ENCODE results near the gene C8B.

Gene C8B

DNA sequence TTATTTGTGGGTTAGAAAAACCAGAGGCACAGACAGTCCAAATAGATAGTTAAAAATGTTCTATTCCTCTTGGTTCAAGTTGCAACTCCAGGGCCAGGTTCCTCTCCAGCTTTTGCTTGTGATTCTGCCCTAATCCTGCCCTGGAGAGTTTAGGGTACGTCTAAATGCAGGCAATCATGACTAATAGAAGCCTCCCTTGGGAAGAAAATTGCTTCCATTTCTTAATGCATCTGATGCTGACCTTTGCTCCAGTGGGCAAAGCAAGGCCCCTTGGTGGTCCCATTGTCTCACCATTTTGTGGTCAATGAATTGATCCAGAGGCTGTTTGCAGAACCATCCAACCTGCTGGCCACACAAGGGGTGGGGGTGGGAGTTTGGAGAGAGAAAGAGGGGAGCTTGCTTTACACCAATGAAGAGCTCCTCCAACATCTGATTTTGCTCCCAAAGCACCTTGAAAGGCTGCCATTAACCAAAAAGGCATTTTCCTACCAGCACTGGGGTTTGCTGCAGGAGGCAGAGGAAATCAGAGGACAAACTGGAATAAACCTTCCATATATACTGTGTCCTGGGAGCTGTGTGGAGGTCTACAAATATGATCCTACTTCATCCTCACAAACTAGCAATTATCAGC is 31.3 kb downstream of the C8B start:
- in situ Hi-C loops (cut with MboI; ENCODE audit: low sequenced_read_pairs), result no loop called here

DNA sequence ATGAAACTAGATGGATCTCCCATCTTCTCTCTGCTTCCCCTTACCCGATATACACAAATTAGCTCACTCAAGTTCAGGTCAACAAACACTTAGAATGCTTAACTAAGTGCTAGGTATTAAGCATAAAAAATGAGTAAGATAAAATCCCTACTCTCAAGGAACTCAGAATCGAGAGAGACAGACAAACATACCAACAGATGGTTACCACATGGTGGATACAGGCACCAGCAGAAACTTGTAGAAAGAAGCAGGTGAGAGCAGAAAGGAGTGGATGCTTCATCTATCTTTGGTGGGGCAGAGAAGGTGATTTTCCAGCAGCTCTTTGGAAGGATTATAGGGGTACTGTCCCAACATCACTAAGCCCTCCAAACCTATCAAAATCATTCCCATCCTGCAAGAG is 32.2 kb downstream of the C8B start:
- in situ Hi-C loops (cut with MboI; ENCODE audit: low sequenced_read_pairs), result no loop called here

DNA sequence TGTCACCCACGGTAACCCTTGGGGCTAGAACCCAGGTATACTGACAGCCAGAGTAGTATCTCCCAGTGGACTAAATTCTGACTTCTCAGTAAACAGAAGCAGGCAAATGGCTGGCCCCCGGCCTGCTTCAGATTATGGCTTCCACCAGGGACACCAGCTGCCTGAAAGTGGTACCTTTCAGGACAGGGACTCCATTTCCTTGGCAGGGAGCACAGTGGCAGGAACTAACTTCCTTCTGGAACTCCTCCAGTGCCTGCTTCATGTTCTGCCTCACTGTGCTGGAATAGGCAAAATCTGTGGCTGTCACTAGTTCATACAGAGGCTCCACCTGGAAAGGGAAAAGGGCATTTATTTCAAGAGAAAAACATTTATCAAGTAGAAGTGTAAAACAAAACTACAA is 32.7 kb downstream of the C8B start:
- in situ Hi-C loops (cut with MboI; ENCODE audit: low sequenced_read_pairs), result no loop called here

- in situ Hi-C loops (cut with MboI; ENCODE audit: low sequenced_read_pairs), result no loop called here
Observed at GRCh38 chr1:56931686-56932085, 34.1 kb downstream of the C8B start.

DNA sequence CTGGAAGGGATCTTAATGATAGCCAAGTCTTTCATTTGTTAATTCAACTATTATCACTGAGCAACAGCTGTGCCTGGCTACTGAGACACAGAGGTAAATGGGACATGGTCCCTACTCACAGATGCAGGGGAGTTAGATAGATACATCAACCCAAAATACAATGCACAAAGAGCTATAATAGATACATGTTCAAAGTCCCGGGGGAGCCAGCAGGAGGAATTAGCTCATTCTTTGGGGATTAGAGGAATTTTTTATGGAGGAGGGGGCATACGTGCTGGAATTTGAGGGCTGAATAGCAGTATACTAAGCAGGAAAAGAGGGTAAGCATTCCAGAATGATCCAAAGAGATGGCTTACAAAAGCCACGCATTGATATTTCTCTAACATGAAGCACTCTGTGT is 34.6 kb downstream of the C8B start:
- in situ Hi-C loops (cut with MboI; ENCODE audit: low sequenced_read_pairs), result no loop called here

- in situ Hi-C loops (cut with MboI; ENCODE audit: low sequenced_read_pairs), result no loop called here
Observed at GRCh38 chr1:56929492-56929891, 36.3 kb downstream of the C8B start.

DNA sequence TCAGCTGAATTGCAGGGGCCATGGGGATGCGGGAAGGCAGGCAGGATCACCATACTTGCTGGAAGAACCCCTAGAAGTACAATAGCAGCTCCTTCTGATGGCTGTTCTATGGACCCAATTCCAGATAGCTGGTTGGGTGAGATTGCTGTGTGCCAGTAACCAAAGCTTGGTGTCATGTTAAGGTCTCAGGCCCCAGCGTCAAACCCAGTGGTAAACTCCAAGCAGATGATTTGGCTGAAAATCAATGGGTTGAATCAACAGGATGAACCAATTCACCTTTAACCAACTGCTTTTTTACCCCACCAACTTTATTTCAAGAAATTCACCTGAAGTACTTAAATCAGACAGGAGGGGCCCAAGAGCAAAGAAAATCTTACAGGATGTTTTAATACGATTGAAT is 37.8 kb downstream of the C8B start:
- in situ Hi-C loops (cut with MboI; ENCODE audit: low sequenced_read_pairs), result no loop called here

DNA sequence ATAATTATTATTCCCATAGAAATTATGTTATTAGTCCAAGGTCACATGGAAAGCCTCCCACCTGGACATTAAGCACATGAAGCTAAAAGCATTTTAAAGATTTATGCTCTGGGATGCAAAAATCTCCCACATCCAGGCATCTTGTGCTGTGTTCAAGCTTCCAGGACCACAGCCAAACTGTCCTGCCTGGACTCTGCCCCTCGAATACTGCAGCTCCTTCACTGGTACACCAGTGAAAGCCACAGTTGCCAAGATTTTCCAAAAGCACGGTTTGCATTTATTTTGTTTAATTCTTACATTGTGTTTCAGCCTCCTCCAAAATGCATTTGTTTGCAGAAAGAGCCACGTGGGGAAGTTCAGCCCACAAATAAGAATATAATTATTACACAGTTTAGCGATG is 38.6 kb downstream of the C8B start:
- in situ Hi-C loops (cut with MboI; ENCODE audit: low sequenced_read_pairs), result no loop called here

DNA sequence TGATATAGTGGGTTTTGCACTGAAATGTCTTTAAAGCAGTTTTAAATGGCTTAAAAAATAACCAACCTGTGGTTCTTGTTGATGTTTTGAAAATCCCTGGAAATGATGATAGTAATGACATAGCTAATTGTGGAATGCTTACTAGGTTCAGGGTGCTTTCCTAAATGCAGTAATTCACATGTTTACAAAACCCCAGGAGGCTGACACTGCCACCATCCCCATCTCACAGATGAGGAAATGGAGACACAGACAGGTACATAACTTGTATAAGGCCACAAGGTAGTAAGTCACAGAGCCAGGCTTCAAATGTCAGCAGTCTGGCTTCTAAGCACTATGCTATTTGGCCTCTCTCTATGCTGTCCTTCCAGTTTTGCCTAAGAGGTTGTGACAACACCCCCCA is 40.6 kb downstream of the C8B start:
- in situ Hi-C loops (cut with MboI; ENCODE audit: low sequenced_read_pairs), result no loop called here

GRCh38 chr1:56924116-56924515 is 41.7 kb downstream of the C8B start:
- in situ Hi-C loops (cut with MboI; ENCODE audit: low sequenced_read_pairs), result no loop called here

GRCh38 chr1:56923201-56923600 is 42.6 kb downstream of the C8B start:
- in situ Hi-C loops (cut with MboI; ENCODE audit: low sequenced_read_pairs), result no loop called here

DNA sequence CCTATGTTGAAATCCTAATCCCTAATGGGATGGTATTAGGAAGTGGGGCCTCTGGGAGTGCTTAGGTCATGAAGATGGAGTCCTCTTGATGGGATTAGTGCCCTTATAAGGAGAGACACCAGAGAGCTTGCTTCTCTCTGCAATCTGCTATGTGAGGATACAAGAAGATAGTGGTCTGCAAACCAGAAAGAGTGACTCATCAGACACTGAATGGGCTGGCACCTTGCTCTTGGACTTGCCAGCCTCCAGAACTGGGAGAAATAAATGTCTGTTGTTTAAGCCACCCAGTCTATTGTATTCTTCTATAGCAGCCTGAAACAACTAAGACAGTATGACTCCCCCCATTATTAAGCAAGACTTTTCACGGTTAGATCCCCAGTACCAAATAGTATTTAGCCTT is 43.3 kb downstream of the C8B start:
- in situ Hi-C loops (cut with MboI; ENCODE audit: low sequenced_read_pairs), result no loop called here

GRCh38 chr1:56922070-56922469 is 43.7 kb downstream of the C8B start:
- in situ Hi-C loops (cut with MboI; ENCODE audit: low sequenced_read_pairs), result no loop called here

DNA sequence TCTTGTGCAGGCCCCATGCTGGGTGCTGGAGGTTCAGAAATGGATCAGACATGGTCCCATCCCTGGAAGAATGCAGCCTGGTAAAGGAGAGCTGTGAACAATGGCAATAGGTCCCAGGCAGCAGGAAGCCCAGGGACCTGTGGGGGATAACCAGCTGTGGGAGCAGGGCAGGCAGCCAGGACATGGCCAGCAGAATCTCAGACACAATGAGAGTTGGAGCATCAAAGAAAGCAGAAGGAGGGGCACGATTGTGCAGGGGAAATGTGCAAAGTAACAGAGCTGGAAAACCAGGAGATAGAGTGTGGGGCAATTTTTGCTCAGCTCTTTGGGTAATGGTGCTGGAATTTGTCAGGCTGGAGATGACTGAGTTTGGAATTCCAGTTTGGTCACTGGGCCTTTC is 44.3 kb downstream of the C8B start:
- in situ Hi-C loops (cut with MboI; ENCODE audit: low sequenced_read_pairs), result no loop called here

GRCh38 chr1:56920591-56921001 is 45.2 kb downstream of the C8B start:
- in situ Hi-C loops (cut with MboI; ENCODE audit: low sequenced_read_pairs), result no loop called here

DNA sequence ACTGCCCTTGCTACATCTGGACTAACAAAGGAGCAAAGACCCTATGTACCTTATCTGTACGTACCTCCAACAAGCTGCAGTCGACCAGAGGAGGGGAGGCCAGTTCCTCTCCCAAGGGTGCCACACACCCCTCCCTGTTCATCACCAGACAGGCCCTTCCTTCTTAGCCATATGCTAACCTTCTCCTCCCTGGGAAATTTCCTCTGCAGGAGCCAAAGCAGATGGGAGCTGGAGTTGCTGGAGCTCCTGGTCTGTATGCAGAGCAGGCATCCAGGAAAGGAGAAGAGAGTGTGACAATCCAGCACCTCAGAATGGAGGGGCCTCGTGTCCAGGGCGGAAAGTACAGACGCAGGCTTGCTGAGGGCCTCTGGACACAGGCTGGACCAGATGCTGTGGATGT is 48.5 kb downstream of the C8B start:
- in situ Hi-C loops (cut with MboI; ENCODE audit: low sequenced_read_pairs), result no loop called here

- in situ Hi-C loops (cut with MboI; ENCODE audit: low sequenced_read_pairs), result no loop called here
Observed at GRCh38 chr1:56916630-56917029, 49.2 kb downstream of the C8B start.

GRCh38 chr1:56915960-56916359 is 49.9 kb downstream of the C8B start:
- in situ Hi-C loops (cut with MboI; ENCODE audit: low sequenced_read_pairs), result no loop called here

GRCh38 chr1:56912325-56912724 is 53.5 kb downstream of the C8B start:
- in situ Hi-C loops (cut with MboI; ENCODE audit: low sequenced_read_pairs), result no loop called here

DNA sequence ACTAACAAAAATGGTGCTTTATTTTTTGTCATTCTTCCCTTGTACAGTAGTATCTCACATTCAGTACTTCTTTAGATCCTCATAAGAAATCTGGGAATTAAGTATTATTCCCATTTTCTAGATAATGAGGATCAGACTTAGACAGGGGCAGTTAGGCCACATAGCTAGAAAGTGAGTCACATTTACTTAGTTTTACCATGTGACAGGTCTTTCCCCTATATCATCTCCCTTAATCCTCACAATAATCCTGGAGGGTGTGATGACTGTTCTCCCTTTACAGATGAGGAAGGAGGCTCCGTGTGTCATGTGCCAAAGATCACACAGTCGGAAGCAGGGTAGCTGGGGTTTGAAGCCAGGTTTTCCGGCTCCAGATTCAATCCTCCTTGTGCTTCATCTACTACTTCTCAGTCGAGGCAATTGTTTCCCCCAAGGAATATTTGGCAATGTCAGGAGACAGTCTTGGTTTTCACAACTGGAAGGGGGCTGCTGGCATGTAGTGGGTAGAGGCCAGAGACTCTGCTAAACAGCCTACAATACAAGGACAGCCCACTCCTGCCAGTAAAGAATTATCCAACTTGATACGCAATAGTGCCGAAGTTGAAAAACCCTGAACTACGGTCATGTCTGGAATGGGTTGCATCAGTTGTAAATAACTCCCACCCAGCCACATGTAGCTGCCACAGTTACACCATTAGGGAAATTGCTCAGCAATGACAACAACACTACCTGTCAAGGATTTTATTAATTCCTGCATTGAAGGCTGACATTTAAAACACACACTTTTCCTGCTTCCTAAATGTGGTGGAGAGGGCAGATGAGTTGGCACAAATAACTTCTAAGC is 54.5 kb downstream of the C8B start:
- in situ Hi-C loops (cut with MboI; ENCODE audit: low sequenced_read_pairs), result no loop called here

DNA sequence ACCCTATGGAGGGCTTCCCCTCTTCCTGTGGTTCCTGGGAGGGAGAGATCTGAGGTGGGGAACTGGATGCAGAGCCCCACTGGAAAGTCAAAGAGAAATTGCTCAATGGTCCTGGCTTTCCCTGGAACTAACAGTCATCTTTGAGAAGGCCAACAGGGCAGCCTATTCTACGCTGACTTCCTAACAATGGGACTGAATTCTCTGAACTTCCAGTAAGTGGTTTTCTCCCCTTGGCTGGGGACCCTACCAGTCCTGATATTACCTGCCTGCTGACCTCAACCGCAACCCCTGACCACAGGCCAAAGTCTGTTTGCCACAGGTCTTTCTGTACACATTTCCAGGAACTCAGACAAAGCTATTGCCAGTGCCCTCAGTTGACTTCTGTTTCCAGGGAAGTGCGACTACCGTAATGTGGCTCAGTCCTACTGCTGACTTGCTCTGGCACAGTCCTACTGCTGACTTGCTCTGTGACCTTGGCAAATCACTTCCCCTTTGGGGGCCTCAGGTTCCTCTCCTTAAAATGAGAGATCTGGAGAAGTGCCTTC is 55.3 kb downstream of the C8B start:
- in situ Hi-C loops (cut with MboI; ENCODE audit: low sequenced_read_pairs), result no loop called here

- in situ Hi-C loops (cut with MboI; ENCODE audit: low sequenced_read_pairs), result no loop called here
Observed at GRCh38 chr1:56908619-56909221, 57.1 kb downstream of the C8B start.
